Measurements from ENCODE around the gene ZNF14.
"Not testable (repeated sequence)": the region's sequence is repeated elsewhere in the genome, so short reads cannot be mapped to it uniquely, and the experiment has no call there.

ZNF14 gene

DNA sequence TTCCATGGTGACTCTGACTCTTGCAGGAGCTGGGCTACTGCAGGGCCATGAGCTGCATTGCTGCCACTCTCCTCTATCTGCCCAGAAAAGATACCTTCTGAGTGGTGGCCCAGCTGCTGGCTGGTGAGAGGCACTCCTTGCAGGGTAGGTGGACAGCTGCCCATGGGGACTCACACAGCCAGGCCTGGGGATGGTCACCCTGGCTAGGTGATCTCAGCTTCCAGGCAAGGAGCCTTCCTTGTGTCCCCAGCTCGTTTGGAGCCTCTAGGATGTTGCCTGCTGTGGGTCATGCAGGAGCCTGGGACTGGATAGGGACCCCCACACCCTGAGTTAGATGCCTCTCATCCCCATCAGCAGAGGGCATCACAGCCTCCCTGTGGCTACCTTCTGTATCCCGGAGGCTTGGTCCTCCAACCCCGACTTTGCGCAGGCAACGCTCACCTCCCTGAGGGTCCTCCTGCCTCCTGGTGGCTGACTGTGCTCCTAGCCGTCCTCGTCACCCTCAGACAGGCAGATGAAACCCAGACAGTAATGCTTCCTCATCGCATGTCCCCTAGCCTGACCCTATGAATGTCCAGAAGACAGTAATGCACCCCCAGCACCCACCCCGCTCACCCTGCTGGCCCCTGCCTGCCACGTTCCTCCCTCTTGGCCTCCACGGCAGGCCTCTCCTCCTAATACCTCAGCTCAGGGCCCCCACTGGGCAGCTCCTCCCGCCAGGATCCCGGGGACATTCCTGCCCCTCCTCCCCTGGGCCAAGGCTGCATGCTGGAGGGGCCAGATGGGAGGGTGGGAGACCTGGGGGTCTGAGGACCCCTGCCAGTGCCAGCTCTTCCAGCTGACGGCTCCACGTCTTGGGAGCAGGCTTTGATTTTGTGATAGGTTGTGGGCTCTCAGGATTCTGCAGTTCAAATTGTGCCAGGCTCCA, 13.6 kb upstream of the ZNF14 start:
- no peak for DNase-seq (ENCODE audit: low read depth in 2 of 2)

DNA sequence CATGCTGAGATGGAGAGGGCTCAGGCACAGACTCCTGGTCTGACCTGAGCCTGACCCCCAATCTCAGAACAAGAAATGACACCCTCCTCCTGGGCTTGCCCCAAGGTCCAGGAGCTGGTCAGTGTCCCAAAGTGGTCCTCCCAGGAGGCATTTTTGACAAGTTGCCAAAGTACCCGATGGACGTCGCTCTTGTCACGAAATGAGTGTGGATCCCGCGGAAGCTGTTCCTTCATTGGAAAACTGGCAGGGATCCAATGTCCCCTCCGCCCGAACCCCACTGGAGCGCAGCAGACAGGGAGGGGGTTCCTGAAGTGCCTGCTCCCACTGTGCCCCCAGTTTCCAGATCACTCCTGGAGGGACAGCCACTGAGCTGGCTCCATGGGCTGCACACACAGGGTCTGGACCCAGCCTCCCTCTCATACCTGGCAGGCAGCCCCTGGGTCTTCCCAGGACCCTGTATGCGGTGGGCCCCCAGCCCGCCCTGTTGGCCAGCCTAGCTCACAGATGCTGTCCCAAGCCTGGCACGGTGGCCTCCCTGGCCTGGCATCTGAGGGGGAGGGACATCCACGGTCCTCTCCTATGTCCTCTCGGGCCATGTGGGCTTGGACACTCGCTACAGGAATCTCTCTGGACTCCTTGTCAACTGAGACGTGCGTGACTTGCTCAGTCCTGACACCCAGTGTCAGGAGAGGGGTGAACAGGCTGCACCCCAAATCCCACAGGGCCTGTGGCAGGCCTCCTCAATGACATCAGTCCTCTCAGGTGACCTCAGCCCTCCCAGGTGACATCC, 12.8 kb upstream of the ZNF14 start:
- DNase-seq (ENCODE audit: low read depth in 2 of 2) = no peak

DNA sequence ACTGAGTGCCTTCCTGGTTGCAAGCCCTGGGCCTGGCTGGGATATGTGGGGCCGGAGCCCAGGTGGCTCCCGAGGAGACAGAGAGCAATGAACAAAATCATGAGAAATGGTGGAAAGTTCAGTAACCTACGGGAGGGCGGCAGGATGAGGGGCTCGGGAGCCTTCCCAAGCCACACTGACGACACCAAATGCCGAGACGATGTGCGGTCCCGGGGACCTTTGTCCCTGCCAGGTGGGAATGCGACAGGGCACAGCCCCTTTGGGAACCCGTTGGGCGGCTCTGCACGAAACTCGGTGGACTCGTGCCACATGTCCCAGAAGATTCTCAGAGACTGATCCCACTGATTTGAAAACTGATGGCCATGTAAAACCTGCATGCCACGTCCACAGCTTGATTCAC, 11.7 kb upstream of the ZNF14 start:
- no peak for DNase-seq (ENCODE audit: low read depth in 2 of 2)

DNA sequence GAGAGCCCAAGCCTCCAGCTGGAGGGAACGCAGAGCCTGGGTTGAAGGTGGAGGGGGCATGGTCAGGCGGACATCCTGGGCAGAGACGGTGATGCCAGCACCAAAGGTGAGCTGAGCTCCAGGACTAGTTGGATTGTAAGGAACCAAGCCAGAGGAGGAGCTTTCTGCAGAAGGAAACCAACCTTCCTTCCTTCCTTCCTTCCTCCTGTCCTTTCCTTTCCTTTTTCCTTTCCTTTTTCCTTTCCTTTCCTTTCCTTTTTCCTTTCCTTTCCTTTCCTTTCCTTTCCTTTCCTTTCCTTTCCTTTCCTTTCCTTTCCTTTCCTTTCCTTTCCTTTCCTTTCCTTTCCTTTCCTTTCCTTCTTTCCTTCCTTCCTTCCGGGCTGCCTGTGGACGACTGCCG, 11.0 kb upstream of the ZNF14 start:
- not testable (repeated sequence) for DNase-seq (ENCODE audit: low read depth in 2 of 2)

DNA sequence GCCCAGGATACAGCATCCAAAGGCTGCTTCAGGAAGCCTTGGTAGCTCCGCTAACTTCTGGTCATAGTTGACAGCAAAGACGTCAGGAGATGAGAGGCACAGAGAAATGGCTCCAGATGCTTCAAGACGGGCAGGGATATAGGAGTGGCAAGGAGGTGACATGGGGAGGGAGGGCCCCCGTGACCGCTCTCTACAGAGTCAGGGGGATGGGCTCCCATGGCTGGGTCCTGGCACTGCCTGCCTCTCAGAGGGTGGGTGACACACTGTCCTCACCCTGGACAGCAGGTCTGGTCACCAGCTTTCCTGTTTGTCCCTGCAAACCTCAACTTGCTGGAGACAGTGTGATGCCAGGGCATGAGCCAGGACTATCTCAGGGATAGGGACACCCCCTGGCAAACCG, 10.3 kb upstream of the ZNF14 start:
- no peak for DNase-seq (ENCODE audit: low read depth in 2 of 2)

DNA sequence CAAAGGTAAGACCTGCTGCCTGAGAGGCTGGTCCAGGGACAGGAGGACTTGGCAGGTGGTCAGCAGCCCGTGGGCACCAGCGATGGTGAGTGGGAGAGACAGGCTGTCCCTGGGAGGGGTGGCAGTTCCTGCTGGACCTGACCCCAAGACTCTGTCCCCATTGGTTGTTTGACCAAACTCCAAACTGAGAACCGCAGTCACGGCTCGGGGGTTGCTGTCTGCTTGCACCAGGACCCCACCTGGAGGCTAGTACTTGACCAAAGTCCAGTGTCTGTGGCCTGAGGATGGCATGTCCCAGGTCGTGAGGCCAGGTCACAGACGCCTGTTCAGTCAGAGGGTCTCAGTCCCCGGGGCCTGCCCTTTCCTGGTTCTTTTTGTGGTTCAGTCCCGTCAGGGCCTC, 9.9 kb upstream of the ZNF14 start:
- no peak for DNase-seq (ENCODE audit: low read depth in 2 of 2)

DNA sequence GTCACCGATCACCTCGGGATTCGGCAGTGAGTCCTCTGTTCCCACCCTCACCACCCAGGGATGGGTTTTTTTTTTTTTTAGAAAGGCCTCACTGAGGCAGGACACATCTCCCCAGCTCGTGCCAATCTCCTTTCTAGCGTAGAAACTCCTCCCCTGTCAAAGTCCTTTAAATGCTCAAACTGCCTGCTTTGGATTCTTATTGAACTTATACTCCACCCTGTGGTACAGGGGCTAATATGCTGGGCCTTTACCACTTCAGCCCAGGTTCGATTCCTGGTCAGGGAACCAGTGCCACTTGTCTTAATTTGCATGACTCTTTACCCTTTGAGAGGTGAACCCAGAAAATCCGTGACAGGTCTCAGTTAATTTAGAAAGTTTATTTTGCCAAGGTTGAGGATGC, 8.3 kb upstream of the ZNF14 start:
- no peak for DNase-seq (ENCODE audit: low read depth in 2 of 2)

DNA sequence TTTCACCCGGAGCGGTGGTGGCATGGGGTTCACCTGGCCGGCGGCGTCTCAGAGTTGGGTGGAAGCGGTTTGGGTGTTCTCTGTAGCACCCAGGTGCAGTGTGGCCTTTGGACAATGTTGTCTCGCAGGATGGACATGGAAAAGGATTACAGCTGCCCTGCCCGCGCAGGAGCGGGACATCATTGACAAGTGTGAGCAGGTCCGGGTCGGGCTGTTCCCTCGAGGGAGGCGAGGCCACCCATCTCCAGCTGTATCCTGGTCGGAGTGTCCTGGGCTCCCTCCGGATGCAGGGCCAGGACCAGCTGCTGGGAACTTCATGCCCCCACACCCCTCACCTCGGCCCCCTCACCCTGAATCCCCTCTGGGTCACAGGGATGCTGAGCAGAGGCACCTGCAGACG, 7.8 kb upstream of the ZNF14 start:
- no peak for DNase-seq (ENCODE audit: low read depth in 2 of 2)

DNA sequence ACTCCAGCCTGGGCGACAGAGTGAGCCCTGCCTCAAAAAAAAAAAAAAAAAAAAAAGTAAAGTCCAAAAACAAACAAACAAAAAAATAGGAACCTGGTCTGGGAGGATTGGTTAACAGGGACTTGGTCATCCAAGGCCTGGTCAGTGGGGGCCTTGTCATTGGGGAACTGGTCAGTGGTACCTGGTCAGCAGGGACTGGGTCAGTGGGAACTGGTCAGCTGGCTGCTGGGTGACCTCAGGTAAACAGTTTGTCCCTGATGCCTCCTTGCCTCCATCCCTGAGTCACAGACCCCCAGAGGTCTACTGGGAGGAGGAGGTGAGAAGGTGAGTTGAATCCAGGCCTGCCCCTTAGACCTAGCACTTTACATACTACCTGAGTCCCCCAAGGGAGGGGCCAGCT, 5.7 kb upstream of the ZNF14 start:
- no peak for DNase-seq (ENCODE audit: low read depth in 2 of 2)

DNA sequence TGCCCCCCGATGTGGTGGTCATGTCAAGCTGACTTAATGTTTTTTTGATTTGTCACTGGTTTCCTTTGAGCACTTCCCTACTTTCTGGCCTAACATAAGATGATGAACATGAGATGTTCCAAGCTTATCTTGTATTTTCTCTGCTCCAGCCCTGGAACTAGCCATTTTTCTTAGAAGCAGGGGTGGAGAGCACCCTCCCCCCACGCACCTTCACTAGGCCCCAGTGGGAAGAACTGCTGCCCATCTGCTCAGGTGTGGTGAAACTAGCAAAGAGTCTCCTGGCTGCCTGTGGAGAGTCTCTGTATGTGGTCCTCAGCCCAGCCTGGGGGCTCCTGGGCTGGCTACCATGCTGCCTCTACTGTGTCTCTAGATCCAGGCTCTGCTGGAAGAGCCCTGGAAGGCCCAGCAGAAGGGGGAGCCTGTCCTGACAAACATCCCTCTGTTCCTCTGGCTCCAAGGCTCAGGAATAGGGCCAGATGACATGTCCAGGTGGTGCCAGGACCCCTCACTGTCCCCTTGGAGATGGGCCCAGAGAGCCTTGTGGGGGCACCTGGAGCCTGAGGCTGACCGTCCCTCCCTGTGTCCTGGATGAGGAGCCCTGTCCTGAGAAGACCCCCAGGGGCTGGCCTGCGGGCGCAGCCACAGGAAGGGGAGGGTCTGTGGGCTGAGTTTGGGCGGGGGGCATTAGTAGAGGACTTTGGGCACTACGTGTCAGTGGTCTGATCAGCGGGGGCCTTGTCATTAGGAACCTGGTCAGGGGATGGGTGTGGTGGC, 4.8 kb upstream of the ZNF14 start:
- no peak for DNase-seq (ENCODE audit: low read depth in 2 of 2)

DNA sequence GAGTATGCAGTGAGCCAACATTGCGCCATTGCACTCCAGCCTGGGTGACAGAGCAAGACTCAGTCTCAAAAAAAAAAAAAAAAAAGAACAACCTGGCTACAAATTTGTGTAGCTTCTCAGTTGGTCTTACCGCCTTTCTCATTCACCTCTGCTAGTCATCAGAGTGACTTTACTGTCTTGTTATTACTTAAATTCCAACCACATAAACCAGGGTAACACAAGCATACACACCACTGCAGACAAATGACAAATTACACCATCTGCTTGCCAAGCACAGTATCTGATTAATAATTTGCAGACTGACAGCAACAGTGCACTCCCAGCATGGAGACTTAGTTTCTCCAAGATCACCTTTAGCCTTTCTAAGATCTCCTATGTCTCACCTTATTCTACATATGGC, 11.0 kb downstream of the ZNF14 start:
- no peak for DNase-seq (ENCODE audit: low read depth in 2 of 2)

DNA sequence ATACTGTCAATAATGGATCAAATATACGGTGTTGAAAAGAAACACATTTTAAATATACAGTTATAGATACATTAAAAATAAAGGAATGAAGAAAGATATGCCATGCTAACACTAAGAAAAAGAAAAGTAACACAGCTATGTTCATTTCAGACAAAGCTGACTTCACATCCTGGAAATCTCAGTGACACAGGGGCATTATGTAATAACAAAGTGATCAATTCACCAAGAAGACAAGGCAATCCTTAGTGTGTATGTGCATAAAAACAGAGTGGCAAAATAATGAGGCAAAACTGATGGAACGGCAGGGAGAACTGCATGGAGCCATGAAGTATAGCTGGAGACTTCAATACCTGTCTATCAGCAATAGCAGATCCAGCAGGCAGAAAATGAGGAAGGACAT, 13.1 kb downstream of the ZNF14 start:
- DNase-seq (ENCODE audit: low read depth in 2 of 2) = no peak

DNA sequence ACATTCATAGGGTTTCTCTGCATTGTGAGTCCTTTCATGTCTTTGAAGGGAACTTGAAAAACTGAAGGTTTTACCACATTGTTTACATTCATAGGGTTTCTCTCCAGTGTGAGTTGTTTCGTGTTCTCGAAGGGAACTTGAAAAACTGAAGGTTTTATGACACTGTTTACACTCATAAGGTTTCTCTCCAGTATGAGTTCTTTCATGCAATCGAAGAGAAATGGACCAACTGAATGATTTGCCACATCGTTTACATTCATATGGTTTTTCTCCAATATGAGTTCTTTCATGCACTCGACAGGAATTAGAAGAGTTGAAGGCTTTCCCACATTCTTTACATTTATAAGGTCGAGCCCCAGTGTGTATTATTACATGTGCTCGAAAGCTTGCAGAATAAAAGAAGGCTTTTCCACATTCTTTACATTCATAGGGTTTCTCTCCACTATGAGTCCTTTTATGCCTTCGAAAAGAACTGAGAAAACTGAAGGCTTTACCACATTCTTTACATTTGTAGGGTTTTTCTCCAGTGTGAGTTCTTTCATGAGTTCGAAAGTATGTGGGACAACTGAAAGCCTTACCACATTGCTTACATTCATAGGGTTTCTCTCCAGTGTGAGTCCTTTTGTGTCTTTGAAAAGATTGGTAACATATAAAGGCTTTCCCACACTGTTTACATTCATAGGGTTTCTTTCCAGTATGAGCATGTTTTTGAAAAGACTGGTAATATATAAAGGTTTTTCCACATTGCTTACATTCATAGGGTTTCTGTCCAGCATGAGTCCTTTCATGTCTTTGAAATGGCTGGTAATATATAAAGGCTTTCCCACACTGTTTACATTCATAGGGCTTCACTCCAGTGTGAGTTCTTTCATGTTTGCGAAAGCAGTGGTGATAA, 20.7 kb downstream of the ZNF14 start:
- no peak for DNase-seq (ENCODE audit: low read depth in 2 of 2)

DNA sequence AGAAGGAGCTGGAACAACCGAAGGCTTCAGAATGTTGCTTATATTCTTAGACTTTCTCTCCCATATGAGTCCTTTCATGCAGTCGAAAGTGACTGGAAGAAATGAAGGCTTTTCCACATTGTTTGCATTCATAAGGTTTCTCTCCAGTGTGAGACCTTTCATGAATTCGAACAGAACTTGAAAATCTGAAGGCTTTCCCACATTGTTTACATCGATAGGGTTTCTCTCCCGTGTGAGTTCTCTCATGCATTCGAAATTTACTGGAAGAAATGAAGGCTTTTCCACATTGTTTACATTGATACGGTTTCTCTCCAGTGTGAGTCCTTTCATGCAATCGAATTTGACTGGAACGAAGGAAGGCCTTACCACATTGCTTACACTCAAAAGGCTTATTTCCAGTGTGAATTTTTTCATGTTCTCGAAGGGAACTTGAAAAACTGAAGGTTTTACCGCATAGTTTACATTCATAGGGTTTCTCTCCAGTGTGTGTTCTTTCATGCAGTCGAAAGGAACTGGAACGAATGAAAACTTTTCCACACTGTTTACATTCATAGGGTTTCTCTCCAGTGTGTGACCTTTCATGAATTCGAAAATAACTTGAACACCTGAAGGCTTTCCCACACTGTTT, 21.5 kb downstream of the ZNF14 start:
- no peak for DNase-seq (ENCODE audit: low read depth in 2 of 2)

DNA sequence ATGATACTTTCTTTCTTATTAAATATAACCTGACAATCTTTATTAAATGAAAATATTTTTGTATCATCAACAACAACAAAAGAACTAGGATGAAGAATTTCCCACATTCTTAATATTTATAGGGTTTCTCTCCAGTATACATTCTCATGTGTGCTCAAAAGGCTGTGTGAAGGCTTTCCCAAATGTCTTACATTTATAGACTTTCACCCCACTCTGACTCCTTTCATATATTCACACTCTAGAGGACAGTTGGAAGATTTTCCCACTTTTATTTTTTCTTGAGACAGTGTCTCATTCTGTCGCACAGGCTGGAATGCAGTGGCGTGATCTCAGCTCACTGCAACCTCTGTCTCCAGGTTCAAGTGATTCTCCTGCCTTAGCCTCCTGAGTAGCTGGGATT, 22.4 kb downstream of the ZNF14 start:
- no peak for DNase-seq (ENCODE audit: low read depth in 2 of 2)

DNA sequence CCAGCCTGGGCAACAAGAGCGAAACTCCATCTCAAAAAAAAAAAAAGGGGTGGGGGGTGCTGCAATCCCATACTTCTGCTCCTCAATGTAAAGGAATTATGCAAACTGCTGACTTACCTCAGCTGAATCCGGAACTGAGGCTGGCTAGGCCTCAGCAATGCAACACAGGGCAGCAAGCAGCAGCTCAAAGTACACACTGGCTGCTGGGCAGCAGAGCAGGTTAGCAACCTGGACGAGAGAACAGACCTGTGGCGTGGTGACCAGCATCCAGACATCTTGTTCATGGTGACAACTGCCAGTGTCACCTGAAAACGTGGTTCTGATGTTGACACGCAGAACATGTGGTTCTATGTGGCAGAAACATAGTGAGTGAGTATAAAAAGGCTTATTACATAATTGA, 28.1 kb downstream of the ZNF14 start:
- DNase-seq (ENCODE audit: low read depth in 2 of 2) = no peak

DNA sequence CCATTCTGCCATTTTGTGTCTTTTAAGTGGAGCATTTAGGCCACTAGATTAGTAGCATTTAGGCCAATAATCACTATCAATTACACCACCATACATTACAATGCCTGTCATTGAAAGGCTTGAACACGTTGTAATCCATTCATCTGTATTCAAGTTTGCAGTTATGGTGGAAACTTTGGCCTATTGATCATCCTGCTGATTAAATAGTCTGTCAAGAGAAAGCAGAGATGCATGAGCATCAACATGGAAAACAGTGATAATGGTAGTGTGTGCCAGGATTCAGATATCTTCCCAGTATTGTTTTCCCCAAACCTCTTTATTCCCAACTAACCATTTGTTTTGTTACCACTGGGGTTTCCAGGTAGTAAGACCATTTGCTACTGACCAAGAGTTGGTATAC, 32.4 kb downstream of the ZNF14 start:
- DNase-seq (ENCODE audit: low read depth in 2 of 2) = not testable (repeated sequence)

DNA sequence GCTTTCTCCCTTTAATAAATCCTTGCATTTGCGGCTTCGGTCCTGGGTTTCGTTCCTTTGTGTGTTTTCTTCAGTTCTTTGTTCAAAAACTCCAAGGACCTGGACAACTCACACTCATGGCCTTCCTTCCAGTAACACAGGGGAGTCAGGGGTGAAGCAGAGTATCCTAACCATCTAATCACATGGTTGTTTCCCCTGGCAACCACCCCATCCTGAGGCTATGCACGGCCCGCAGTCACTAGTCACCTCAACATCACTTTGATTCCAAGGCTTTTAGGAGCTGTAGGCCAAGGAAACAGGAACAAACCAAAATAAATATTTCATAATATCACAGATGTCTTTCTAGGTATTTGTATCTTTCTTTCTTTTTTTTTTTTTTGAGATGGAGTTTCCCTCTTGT, 35.3 kb downstream of the ZNF14 start:
- no peak for DNase-seq (ENCODE audit: low read depth in 2 of 2)

DNA sequence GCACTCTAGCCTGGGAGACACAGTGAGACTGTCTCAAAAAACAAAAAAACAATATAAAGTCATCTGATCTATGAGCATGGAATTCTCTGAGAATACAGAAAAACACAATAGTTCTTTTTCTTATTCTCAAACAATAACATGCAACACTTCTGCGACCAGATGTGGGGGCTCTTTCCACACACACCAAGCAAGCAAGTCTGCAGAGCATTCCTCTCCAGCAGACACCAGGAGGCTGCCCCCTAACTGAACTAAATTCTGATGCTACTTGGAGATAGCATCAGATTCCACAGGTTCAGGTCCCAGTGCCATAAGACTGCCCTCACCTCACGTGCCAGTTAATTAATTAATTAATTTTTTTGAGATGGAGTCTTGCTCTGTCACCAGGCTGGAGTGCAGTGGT, 36.5 kb downstream of the ZNF14 start:
- DNase-seq (ENCODE audit: low read depth in 2 of 2) = no peak

DNA sequence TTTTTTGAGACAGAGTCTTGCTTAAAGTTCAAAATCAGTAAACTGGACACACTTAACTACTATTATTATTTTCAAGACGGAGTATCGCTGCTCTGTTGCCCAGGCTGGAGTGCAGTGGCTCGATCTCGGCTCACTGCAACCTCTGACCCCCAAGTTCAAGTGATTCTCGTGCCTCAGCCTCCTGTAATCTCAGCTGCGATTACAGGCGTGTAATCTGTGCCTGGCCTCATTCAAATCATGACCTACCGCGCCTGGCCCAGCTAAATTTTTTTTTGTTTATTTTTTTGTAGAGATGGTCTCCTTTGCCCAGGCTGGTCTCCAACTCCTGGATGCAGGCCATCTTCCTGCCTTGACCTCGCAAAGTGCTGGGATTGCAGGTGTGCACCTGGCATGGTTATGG, 41.2 kb downstream of the ZNF14 start:
- DNase-seq (ENCODE audit: low read depth in 2 of 2) = no peak

DNA sequence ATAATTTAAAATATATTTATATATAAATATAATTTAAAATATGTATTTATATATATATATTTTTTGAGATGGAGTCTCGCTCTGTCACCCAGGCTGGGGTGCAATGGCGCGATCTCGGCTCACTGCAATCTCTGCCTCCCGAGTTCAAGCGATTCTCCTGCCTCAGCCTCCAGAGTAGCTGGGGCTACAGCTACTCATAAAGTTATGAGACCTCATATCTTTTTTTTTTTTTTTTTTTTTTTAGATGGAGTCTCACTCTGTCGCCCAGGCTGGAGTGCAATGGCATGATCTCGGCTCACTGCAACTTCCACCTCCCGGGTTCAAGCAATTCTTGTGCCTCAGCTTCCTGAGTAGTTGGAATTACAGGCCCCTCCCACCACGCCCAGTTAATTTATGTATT, 43.9 kb downstream of the ZNF14 start:
- DNase-seq (ENCODE audit: low read depth in 2 of 2) = not testable (repeated sequence)

Measured in stimulated activated CD8-positive, alpha-beta memory T cell treated with anti-CD3 and anti-CD28 coated beads, Interleukin-15, amount 100 ng/mL, for 48 hours (primary cell).